GM13976 (cell line): ENCODE data around the gene RDX.

Experiments used
- DNase-seq: peaks from one replicate; pipeline ENCODE4 v3.0.0; 2012; ENCODE audit warnings: low spot score
- CTCF ChIP-seq: IDR thresholded peaks from 2 replicates; pipeline ENCODE4 v1.5.1; 2012; ENCODE audit warnings: borderline replicate concordance, mild to moderate bottlenecking; ENCODE audit not compliant: insufficient read depth; ENCODE audit errors: extremely low read depth, missing control alignments, control extremely low read depth
- in situ Hi-C: fragments of 300-500 bp; cut with MboI; formaldehyde crosslinking; loops from one replicate; pipeline ENCODE4 v1.12.0; 2022; ENCODE audit warnings: low sequenced_read_pairs, mixed read lengths, inconsistent platforms; ENCODE audit not compliant: unreplicated experiment

Gene RDX

DNA sequence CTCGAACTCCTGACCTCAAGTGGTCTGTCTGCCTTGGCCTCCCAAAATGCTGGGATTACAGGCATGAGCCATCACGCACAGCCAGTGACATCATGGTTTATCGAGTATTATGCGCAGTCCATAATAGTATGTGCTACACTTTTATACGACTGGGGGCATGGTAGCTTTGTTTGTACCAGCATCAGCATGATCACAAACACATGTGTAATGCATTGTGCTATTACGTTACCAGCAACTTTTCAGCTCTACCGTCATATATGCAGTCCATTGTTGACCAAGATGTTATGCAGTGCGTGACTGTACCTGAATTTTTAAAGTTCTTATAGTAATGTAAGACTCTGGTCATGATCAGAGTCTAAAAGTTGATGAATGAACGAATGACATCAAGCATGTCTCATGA lies 135.4 kb downstream of the RDX start:
- in situ Hi-C loops = no loop called here
- no peak for DNase-seq
- TF ChIP-seq CTCF = no peak

GRCh38 chr11:110160437-110160836 lies 136.0 kb downstream of the RDX start:
- no peak for TF ChIP-seq CTCF
- no peak for DNase-seq
- in situ Hi-C loops = no loop called here

GRCh38 chr11:110160016-110160415 lies 136.4 kb downstream of the RDX start:
- in situ Hi-C loops = no loop called here
- no peak for DNase-seq
- no peak for TF ChIP-seq CTCF

DNA sequence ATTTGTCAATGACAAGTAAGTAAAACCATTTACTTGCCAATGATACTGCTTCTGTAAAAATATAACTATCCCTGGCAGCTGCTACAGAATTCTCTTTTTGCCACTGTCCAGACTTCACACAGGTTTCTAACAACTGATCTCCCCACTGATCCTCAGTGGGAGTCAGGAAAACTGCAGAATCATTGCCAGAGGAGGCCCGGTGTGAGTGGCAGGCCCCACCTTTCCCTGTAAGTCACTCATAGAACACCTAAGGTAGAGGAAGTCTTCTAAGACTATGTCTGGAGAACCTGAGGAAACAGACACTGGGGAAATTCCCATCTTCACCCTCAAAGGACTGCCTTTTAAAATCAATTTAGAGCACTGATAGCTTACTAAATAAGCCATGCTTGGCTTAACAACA lies 136.9 kb downstream of the RDX start:
- DNase-seq = no peak
- in situ Hi-C loops = no loop called here

GRCh38 chr11:110158317-110159200 lies 137.9 kb downstream of the RDX start:
- in situ Hi-C loops = no loop called here
- no peak for DNase-seq
- TF ChIP-seq CTCF = no peak

More for the DNA sequence above, 136.9 kb downstream of the RDX start:
- no peak for TF ChIP-seq CTCF

DNA sequence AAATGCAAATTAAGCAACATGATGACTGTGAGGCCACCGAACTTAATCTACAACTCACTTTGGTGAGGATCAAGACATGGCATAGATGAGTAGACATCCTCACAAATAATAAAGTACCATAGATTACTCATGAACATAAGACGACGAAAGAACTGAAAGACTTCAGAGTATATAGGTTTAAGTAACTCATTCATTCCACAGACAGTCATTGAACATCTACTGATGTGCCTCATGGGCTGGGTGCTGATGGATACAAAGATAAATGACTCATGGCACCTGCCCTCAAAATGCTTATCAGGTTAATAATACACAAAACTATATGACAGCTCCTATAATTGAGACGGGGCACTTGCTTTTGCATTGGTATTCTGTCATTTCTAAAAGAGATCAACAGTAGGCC lies 139.9 kb downstream of the RDX start:
- in situ Hi-C loops = no loop called here
- no peak for TF ChIP-seq CTCF
- DNase-seq = no peak

DNA sequence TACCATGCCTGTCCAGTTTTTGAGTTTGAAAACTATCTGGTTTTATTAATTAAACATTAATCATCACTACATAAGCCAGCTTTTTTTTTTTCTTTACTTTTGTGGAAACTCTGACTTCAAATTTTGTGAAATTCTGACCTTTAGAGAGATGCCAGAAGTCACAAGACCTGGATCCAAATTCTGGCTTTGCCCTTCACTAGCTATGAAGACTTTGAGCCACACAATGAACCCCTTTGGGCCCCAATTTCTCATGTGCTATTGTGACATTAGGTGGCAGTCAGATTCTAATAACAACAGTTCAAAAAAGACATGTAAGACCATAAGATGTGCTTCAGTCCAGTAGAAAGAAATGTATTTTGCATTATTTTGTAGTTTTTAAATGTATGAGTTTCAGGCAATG lies 142.9 kb downstream of the RDX start:
- in situ Hi-C loops = no loop called here
- no peak for TF ChIP-seq CTCF
- DNase-seq = no peak
